ENCODE data around the gene ARID1B. TPM values are rescaled to one million over a fixed set of nuclear protein-coding genes. Genes with fewer than 3 reads are reported as not detected.

Gene ARID1B
- total RNA-seq, 6 experiments from 2014 or later = 32.5 to 44.3 (median 36.5) TPM

GRCh38 chr6:157244780-157245179 lies 467.6 kb downstream of the ARID1B start:
- no peak overlapping the region for H3K27ac Mint-ChIP-seq
- no peak overlapping the region for H3K4me3 Mint-ChIP-seq
- peaks cover 19% of the 10 kb centered on the region for H3K27me3 Mint-ChIP-seq (ENCODE audit: insufficient read depth)
- TF ChIP-seq CTCF (IDR thresholded peaks at IDR 0.05) = no peak
- H3K36me3 Mint-ChIP-seq (ENCODE audit: low read depth) = 0 out of 2 replicates have a peak, but pooled peaks cover 5% of the 10 kb centered on the region
- H3K9me3 Mint-ChIP-seq = peaks cover 12% of the 10 kb centered on the region
- no peak for DNase-seq
- H3K4me1 Mint-ChIP-seq (ENCODE audit: low read depth) = peaks cover 30% of the 10 kb centered on the region

GRCh38 chr6:157245436-157245835 lies 468.3 kb downstream of the ARID1B start:
- Mint-ChIP-seq H3K4me1 (ENCODE audit: low read depth) (peaks cover 23% of the 10 kb centered on the region), H3K36me3 (ENCODE audit: low read depth) (0 out of 2 replicates have a peak, but pooled peaks cover 5% of the 10 kb centered on the region), H3K27me3 (ENCODE audit: insufficient read depth) (peaks cover 24% of the 10 kb centered on the region), H3K27ac (no peak overlapping the region), H3K9me3 (peaks cover 12% of the 10 kb centered on the region), H3K4me3 (no peak overlapping the region)
- no peak for DNase-seq
- TF ChIP-seq CTCF (IDR thresholded peaks at IDR 0.05) = no peak

GRCh38 chr6:157246048-157246630 lies 469.0 kb downstream of the ARID1B start:
- Mint-ChIP-seq H3K9me3 (peaks cover 12% of the 10 kb centered on the region), H3K27ac (no peak overlapping the region), H3K36me3 (ENCODE audit: low read depth) (0 out of 2 replicates have a peak, but pooled peaks cover 5% of the 10 kb centered on the region), H3K4me3 (no peak overlapping the region), H3K27me3 (ENCODE audit: insufficient read depth) (peaks cover 28% of the 10 kb centered on the region), H3K4me1 (ENCODE audit: low read depth) (peaks cover 21% of the 10 kb centered on the region)
- no peak for DNase-seq
- no peak for TF ChIP-seq CTCF (IDR thresholded peaks at IDR 0.05)

- H3K27me3 Mint-ChIP-seq (ENCODE audit: insufficient read depth) = peaks cover 27% of the 10 kb centered on the region
- no peak overlapping the region for H3K4me3 Mint-ChIP-seq
- no peak for DNase-seq
- no peak overlapping the region for H3K27ac Mint-ChIP-seq
- no peak for TF ChIP-seq CTCF (IDR thresholded peaks at IDR 0.05)
- 0 out of 2 replicates have a peak, but pooled peaks cover 5% of the 10 kb centered on the region for H3K36me3 Mint-ChIP-seq (ENCODE audit: low read depth)
- peaks cover 21% of the 10 kb centered on the region for H3K4me1 Mint-ChIP-seq (ENCODE audit: low read depth)
- peaks cover 12% of the 10 kb centered on the region for H3K9me3 Mint-ChIP-seq
These were observed 469.8 kb downstream of the ARID1B start for GRCh38 chr6:157246771-157247484.

GRCh38 chr6:157248264-157248663 lies 471.1 kb downstream of the ARID1B start:
- Mint-ChIP-seq H3K27ac (no peak overlapping the region), H3K4me3 (no peak overlapping the region), H3K36me3 (ENCODE audit: low read depth) (0 out of 2 replicates have a peak, but pooled peaks cover 5% of the 10 kb centered on the region), H3K4me1 (ENCODE audit: low read depth) (peaks cover 21% of the 10 kb centered on the region), H3K27me3 (ENCODE audit: insufficient read depth) (peaks cover 23% of the 10 kb centered on the region), H3K9me3 (peaks cover 12% of the 10 kb centered on the region)
- no peak for DNase-seq
- no peak for TF ChIP-seq CTCF (IDR thresholded peaks at IDR 0.05)
